ENCODE results near the gene DPP6. TPM values are rescaled to one million over a fixed set of nuclear protein-coding genes. Genes with fewer than 3 reads are reported as not detected.
"Not testable (repeated sequence)": the region's sequence is repeated elsewhere in the genome, so short reads cannot be mapped to it uniquely, and the experiment has no call there.

DPP6 gene
- total RNA-seq, 1 donor from 2014 or later: 0.05 TPM

DNA sequence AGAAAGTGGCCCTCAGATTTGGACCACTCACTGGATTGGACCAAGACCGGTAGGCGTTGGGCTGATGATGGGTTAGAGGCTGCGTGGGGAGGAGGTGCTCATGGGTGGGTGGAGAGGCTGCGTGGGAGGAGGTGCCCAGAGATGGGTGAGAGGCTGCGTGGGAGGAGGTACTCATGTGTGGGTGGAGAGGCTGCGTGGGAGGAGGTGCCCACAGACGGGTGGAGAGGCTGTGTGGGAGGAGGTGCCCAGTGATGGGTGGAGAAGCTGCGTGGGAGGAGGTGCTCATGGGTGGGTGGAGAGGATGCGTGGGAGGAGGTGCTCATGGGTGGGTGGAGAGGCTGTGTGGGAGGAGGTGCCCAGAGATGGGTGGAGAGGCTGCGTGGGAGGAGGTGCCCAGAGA is 604.4 kb downstream of the DPP6 start:
- no peak for DNase-seq (ENCODE audit: low read depth)

DNA sequence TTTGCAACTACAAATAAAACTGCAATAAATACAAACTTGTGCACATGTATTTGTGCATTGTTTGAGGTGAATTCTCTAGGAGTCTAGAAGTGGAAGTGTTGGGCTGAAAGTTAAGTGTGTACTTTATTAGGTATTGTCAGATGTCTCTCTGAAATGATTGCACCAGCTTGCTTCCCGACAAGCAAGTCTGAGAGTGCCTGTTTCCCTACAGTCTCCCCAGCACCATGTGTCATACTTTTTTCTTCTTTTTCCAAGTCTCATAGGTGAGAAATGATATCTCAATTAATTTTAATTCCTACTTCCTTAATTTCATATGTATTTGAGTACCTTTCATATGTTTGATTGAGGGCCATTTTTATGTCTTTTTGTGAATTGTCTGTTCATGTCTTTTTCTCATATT is 614.6 kb downstream of the DPP6 start:
- DNase-seq (ENCODE audit: low read depth): no peak

DNA sequence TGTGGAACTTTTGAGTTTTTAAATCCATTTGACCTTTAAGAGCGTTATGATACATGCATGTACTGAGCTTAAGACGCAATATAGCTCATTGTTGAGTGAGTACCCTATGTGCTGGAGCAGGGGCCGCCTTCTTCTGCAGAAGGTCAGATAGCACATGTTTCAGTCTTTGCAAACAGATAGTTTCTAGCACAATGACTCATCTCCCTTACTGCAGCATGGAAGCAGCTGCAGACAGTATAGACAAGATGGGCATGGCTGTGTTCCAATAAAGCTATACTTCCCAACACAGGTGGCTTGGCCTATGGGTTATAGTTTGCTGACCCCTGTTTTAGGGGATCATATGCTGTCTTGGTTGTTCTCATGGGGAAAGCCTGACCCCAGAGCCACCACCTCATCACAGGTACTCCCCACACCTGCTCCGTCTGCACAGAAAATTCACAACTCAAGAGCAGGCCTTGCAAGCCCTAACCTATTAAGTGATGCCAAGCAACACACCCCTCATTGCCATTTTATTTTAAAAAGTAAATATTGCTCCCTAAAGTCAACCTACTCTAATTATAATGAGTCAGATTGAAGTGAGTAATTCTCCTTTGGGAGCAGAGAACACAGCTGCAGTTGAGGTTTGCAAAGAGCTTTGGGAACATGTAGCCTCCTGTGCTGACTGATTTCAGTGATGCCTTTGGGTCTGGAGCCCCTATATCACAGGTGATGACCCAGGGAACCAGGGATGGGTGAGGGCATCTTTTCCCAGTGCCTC is 620.6 kb downstream of the DPP6 start:
- DNase-seq (ENCODE audit: low read depth): no peak

DNA sequence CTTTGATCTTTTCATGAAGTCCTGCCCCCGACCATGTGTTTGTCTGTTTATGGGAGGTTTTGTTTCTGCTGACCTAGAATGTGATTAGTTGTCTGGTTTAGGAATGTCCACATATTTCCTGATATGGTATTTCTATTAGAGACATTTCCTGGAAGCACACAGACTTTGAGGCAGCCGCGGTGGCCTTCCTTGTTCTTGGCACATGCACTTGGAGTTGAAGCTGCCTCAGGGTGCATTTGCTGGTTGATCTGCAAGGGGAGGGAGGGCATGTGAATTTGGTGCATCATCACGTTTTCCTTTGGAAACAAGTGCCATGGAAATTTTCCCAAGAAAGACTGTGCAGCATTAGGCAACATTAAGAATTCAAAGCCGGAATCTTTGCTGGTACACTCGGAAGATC is 622.0 kb downstream of the DPP6 start:
- no peak for DNase-seq (ENCODE audit: low read depth)

DNA sequence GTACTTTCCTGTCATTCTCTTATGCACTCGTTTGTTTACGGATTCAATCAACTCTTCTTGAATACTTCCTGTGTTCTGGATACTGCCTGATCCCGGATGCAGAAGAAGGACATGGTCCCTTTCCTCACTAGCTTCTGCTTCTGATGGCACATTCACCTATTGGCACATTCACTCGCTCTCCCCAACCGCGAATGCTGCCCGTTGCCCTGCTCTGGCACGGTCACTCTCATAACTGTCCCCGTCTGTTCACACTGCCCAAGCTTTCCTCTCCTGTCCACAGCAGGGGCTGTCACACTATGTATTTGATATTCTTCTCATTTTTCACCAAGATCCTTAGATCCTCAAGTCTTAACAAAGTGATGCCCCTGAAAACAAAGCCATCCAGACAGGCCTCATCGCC is 623.4 kb downstream of the DPP6 start:
- no peak for DNase-seq (ENCODE audit: low read depth)

DNA sequence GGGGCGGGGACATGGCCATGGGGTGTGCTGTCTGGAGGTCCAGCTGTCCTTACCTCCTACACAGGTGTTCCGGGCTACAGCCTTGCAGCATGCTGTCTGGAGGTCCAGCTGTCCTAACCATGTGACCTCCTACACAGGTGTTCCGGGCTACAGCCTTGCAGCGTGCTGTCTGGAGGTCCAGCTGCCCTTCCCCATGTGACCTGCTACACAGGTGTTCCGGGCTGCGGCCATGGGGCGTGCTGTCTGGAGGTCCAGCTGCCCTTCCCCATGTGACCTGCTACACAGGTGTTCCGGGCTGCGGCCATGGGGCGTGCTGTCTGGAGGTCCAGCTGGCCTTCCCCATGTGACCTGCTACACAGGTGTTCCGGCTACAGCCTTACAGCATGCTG is 623.8 kb downstream of the DPP6 start:
- DNase-seq (ENCODE audit: low read depth): not testable (repeated sequence)

DNA sequence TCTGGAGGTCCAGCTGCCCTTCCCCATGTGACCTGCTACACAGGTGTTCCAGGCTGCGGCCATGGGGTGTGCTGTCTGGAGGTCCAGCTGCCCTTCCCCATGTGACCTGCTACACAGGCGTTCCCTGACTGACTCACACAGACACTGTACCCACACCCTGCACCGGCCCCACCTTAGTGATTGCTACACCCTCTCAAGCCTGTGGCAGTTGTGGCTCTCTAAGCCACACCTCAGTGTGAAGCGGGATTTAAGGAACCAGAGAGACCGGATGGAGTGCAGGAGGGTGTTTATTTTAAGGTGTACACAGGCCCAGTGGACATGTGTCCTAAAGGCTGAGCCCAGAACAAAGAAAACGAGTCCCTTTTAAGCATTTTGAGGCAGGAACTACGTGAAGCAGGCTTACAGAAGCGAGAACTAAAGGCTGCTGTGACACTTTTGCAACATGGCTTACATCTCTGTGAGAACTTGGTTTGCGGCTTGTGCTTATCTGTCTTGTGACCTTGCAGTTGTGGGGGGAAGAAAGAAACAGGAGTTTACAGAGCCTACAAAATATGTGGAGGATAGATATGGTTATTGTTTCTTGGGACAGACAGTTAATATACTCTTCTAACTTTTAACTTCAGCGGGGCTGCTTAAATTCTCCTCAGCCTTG is 624.4 kb downstream of the DPP6 start:
- no peak for DNase-seq (ENCODE audit: low read depth)

DNA sequence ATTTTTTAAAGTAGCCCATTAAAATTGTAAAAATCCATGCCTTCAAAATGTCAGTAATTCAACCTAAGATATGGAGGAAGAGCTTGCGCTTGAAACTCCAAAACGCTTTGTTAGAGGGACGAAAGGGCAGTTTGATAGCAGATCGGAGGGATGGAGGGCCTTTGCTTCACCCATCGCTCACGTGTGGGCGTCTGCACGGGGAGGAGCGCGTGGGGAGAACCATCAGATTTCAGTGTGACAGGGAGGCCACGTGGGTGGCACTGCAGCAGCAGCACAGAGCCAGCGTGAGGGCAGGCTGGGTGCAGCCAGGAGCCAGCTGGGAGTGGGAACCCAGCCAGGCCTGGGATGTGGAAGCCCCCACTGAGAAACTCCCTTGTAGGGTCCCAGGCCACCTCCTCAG is 625.3 kb downstream of the DPP6 start:
- DNase-seq (ENCODE audit: low read depth): no peak

DNA sequence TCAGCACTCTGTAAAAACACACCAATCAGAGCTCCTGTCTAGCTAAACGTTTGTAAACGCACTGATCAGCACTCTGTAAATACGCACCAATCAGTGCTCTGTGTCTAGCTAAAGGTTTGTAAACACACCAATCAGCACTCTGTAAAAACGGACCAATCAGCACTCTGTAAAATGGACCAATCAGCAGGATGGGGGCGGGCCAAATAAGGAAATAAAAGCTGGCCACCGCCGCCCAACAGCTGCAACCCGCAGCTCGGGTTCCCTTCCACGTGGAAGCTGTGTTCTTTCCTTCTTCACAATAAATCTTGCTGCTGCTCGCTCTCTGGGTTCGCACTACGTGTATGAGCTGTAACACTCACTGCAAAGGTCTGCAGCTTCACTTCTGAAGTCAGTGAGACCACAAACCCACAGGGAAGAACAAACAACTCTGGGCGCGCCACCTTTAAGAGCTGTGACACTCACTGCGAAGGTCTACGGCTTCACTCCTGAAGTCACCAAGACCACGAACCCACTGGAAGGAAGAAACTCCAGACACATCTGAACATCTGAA is 625.9 kb downstream of the DPP6 start:
- DNase-seq (ENCODE audit: low read depth): not testable (repeated sequence)

DNA sequence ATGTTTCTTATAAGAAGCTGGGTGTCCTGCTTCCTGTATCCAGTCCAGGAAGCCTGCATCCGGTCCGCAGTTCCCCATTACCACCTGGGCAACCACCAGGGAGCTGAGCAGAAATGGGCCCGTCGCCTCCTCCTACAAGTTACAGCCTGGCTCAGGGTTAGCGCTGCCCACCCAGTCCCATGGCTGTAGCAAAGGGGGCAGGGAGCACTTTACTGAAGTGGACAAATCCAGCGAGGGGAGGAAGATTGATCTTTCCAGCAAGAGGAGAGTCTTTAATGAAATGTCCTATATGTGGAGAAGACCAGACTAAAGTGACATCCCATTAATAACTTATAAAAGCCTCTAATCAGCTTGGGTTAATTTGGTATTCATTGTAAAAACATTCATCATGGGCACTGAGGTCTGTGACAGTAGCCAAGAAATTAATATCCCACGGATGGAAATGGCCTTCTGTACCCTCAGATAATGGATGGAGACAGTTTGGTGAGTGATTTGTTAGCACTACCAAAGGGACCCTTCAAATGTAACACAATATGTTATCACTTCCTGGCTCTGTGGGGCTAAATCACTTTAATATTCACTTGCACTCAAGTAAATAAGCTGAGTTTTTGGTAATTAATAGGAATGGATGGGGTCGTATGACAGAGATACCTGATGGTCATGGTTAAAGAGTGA is 627.3 kb downstream of the DPP6 start:
- no peak for DNase-seq (ENCODE audit: low read depth)

DNA sequence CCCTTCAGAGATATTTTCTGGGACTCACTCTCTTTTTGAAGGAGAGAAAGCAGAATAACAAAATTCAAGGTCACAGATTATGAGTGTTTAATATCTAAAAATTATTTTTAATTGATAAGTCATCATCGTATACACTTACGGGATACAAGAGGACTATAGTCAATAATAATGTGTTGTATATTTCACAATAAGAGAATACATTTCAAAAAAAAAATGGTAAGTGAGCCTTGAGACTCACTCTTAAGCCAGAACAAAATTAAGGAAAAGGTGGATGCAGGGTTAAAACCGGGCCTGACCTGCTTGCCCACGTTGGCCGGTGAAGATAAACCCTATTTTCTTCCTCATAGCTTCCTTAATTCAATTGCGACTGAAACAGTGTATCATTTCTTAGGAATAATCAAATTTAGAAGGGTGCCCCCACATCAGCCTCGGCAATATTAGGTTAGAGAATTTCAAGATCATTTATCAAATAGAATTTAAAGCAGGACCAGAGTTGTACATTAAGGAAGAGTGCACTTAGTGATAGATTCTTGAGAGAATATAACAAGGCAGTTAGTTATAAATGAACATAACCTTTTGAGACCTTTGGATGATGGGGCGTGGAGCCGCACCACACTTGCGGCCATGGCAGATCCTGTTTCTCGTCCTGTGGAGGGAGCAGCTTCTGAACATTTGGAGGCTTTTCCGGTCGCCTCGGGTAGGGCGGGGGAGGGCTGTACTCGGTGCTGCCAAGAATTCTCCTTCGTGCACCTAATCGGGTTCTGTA is 628.9 kb downstream of the DPP6 start:
- DNase-seq (ENCODE audit: low read depth): no peak

DNA sequence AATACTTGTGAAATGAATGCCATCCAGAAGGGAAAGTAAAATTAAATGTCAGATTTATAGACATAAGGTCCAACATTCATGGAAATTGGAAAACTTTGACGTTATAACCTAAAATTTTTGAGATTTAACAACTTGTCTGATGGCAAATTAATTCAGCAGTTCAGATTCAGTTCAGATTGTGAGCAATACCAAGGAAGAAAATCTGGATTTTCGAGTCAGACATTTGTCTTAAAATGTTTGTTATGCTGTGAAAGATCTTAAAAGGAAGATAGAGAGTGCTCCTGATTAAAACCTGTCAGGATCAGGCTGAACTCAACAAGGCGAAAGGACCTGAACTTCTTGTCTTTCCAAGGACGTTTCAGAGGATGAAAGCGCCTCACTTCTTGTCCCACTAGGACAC is 629.8 kb downstream of the DPP6 start:
- no peak for DNase-seq (ENCODE audit: low read depth)

DNA sequence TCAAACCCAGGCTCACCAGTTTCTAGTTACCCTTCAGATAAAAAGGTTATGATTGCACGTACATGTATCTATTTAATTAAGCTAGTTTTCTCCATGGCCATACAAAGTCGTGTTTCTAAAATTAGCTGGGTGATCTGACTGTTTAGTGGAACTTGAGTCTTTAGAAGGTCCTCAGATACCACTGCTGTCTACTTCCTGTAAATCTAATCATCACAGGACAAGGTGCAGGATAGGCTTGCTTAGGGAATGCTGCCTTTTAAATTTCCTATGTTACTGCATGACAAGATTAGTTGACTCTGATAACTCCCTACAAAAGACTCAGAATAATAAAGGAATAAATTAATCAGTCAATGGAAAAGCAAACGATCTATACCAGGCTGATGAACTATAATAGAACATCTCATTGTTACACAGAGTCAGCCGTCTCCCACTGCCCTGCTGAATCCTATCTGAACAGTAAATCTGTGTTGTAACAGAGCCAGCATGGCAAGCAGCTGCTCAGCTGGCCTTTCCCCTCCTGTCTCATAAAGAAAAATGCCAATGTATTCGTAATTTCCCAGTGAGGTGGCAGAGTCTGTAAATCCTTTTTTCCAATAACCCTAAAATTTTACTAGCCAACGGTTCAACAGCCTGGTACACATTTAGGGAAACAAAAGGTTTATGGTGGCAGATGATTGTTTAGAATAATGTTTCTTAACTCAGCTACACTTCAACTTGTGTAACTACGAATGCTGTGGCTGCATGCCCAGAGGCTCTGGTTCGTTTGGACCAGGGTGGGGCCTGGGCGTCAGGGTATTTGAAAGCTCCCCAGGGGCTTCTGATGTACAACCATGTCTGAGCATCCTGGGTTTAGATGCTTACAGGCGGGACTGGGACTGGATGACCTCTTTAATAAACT is 632.7 kb downstream of the DPP6 start:
- DNase-seq (ENCODE audit: low read depth): no peak

DNA sequence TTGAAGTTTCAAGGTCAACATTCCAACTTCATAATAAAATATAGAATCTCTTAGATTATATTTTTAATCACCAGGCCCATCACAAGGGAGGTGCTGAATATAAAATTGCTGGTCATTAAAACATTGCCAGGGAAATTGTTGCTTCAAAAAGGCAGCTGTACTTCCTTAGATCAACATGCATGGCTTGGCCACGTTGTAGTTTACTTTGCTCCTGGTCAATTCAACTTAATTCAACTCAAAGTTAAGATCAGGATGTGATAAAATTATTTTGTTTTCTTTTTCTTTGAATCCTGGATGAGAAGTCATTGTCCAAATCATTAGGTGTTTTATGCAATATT is 633.3 kb downstream of the DPP6 start:
- no peak for DNase-seq (ENCODE audit: low read depth)

DNA sequence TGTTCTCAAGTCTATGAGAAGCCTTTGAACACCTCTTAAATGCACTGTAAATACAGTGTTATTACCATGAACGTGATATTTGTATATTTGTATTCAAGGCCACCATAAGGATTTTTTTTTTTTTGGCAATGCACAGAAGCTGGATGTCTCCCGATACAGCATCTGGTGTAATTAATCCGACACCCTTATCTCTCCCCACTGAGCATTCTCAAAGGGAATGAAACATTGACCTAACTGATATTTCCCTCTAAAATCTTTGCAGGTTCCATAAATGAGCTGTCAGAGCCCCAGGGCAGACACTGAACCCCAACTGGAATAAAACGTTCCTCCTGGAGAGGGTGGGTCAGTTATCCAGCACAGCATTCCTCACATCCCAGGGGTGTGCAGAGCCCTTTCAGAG is 634.1 kb downstream of the DPP6 start:
- no peak for DNase-seq (ENCODE audit: low read depth)

DNA sequence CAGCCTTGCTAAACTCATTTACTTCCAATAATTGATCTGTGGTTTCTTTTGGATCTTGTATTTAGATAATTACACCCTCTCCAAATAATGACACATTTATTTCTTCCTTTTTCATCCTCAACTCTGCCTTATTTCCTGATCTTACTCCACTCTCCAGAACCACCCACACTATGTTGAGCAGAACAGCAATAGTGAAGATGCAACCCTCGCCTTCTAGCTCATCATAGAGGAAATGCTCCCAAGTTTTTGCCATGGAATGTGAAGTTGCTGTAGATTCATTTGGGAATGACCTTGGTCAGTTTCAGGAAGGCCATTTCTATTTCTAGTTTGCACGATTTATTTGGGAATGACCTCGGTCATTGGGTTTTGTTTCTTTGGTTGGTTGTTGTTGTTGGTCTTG is 636.8 kb downstream of the DPP6 start:
- no peak for DNase-seq (ENCODE audit: low read depth)

DNA sequence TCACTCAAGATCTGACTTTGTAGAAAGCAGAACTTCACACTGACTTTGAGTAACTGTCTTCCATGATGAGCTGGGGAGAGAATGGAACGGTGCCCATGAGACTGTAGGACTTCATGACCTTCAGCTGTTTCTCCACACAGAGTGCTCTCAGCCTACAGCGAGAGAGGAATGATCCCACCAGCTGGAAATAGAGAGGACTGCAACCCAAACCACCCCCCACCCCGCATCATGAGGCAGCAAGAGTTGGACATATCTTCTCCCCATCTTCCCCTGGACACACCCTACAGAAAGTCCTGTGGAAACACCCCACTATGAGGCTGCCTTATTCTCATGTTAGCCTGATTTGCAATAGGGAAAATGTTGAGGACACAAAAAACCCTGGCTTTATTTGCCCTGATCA is 638.2 kb downstream of the DPP6 start:
- DNase-seq (ENCODE audit: low read depth): no peak

DNA sequence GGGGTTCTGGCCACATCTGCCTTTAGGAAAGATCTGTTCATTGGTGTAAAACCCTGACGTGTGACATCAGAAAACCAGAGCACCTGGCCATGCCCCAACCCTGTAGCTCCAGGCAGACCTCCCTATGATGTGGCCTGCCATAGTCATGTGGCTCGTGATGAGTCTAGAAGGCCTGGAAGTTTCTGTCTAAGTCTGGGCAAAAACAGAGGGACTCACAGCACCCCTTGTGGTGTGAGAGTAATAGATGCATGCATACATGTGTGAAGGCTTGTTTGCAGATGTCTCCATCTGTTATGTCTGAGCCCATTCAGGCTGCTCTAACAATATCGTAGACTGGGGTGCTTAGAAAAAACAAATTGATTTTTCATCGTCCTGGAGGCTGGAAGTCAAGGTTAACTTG is 641.5 kb downstream of the DPP6 start:
- no peak for DNase-seq (ENCODE audit: low read depth)

DNA sequence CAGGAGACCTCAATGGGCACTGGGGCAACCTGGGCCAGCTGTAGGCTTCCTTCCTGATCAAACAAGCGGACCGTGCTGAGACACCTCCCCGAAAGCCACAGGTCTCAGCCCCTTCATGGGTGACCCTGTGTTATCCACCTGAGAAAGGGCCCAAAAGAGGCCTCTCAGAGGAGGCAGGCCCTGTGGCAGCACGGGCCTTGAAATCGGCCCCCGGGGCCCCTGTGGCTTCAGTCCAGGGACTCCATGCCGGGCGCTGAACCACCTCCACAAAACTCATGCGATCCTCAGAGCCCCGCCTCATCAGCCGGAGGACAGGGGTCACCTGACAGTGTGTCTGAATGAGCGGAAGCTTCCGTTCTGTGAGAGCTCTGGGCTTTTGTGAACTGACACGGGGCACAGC is 643.6 kb downstream of the DPP6 start:
- no peak for DNase-seq (ENCODE audit: low read depth)

DNA sequence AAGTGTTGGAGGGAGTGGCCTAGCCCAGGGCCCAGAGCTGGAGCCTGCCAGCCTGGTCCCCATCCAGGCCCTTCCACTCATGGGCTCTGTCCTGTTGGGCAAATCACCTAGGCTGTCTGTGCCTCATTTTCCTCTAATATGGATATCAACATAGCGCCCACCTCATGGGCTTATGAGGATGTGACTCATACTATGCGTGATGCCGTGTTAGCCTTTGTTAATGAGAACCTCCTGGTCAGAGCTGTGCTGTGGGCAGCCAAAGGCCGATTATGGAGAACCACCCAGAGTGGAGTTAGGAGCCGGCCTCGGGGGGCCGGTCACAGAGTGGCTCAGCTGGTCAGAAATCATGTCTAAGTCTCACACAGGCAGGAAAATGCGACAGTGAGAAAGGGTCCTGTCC is 644.4 kb downstream of the DPP6 start:
- no peak for DNase-seq (ENCODE audit: low read depth)

DNA sequence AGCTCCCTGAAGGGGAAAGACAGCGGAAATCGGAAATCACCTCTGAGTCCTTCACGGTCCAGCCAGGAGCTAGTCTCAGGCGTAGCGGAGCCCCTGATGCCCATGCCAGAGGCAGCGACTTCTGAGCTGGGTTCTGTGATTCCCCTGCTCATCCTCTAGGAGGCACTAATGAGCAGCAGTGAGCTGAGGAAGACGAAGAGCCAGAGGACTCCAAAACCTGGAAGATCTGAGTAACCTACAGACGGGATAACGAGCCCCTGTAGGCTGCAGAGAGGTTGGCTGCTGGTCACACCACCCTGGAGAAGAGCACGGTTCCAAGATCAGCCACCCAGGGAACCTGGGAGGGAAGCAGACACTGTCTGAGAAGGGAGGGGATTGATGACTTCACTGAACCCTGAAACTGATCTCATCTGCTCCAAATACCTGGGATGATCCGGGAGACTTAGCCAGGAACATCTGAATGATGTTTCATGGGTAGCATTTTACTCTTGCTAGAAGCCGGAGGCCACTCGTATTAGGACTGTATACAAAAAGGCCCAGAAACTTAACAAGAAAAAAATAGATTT is 646.6 kb downstream of the DPP6 start:
- no peak for DNase-seq (ENCODE audit: low read depth)

Measured in renal cortical epithelial cell (primary cell).